SH-SY5Y (cell line): ENCODE measurements around the gene SLC9A7.

Experiments used
- GATA2 ChIP-seq: IDR thresholded peaks from 2 replicates; pipeline ENCODE4 v1.6.1; 2011; ENCODE audit warnings: mild to moderate bottlenecking, low read depth, low read length
- GATA3 ChIP-seq: IDR thresholded peaks from 2 replicates; pipeline ENCODE4 v1.6.1; 2011; ENCODE audit warnings: low read depth, mild to moderate bottlenecking, low read length, moderate library complexity

DNA sequence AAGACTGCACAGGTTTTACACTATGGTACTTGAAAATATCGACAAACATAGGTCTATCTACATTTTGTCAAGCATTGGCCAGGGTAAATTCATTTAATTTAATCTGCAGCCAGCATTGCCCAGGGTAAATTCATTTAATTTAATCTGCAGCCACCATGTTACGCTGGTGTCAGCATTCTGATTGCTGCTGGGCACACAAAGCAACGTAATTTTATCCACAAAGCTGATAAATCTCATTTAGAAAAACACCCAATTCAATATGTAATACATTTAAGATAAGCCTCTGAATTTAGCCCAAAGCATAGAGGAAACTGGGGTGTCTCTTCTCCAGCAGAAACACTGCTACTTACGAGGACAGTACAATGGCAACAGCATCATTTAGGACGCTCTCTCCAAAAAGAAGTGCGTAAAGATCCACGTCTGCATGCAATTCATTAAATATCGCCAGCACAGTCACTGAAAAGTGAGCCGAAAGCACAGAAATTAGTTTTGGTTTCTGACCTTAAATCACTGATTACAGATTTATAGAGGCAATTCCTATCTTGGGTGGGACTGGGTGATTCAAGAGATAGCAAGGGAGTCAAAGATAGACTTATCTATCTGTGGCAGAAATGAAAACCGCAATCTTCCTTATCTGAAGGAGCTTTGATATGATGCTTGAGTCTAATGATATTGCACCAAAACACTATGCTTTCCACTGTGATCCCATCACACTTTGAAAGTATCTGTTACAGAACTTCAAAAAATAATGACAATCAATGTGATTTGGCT, 96.5 kb downstream of the SLC9A7 start:
- TF ChIP-seq GATA2 (no peak; the same call in 1 of the 2 replicates), GATA3 (0 out of 2 replicates have a peak, but pooled peaks have one; percentile 18)
